H9 (cell line): Measurements from ENCODE around the gene PTGDR2. TPM values are rescaled to one million over a fixed set of nuclear protein-coding genes. Genes with fewer than 3 reads are reported as not detected.

Experiments used
- DNase-seq: peaks from one replicate; pipeline ENCODE4 v3.0.0-alpha.2; 2017
- H2AFZ ChIP-seq: one replicate; pipeline ENCODE4 v1.6.1; 2013; ENCODE audit warnings: mild to moderate bottlenecking, low read length, control low read depth, moderate library complexity
- H2AK5ac ChIP-seq: 2 replicates; pipeline ENCODE4 v1.6.1; 2013; ENCODE audit warnings: low read length, control low read depth, mixed read lengths; ENCODE audit not compliant: insufficient read length
- H2BK120ac ChIP-seq: one replicate; pipeline ENCODE4 v1.6.1; 2013; ENCODE audit warnings: low read depth, mild to moderate bottlenecking, low read length, control low read depth, inconsistent platforms; ENCODE audit not compliant: poor library complexity, severe bottlenecking
- H2BK12ac ChIP-seq: 2 replicates; pipeline ENCODE4 v1.6.1; 2013; ENCODE audit warnings: low read length, control low read depth, mixed read lengths, low read depth; ENCODE audit not compliant: insufficient read length
- H2BK15ac ChIP-seq: 2 replicates; pipeline ENCODE4 v1.6.1; 2013; ENCODE audit warnings: low read depth, low read length, control low read depth
- H2BK20ac ChIP-seq: one replicate; pipeline ENCODE4 v1.6.1; 2013; ENCODE audit warnings: low read depth, mild to moderate bottlenecking, low read length, control low read depth, inconsistent platforms; ENCODE audit not compliant: poor library complexity, severe bottlenecking
- H2BK5ac ChIP-seq: 2 replicates; pipeline ENCODE4 v1.6.1; 2013; ENCODE audit warnings: low read length, control low read depth, mixed read lengths; ENCODE audit not compliant: insufficient read length
- H3K14ac ChIP-seq: 2 replicates; pipeline ENCODE4 v1.6.1; 2013; ENCODE audit warnings: low read length, control low read depth; ENCODE audit not compliant: insufficient read depth
- H3K18ac ChIP-seq: 2 replicates; pipeline ENCODE4 v1.6.1; 2013; ENCODE audit warnings: low read depth, mild to moderate bottlenecking, mixed read lengths, low read length, control low read depth; ENCODE audit not compliant: insufficient read length
- H3K23ac ChIP-seq: 2 replicates; pipeline ENCODE4 v1.6.1; 2013; ENCODE audit warnings: low read length, control low read depth, mixed read lengths, low read depth; ENCODE audit not compliant: insufficient read length
- H3K23me2 ChIP-seq: 2 replicates; pipeline ENCODE4 v1.6.1; 2013; ENCODE audit warnings: low read depth, mild to moderate bottlenecking, mixed read lengths, low read length, control low read depth; ENCODE audit not compliant: insufficient read length, poor library complexity, severe bottlenecking
- H3K27ac ChIP-seq: 2 replicates; pipeline ENCODE4 v1.5.1; 2013; ENCODE audit warnings: low read length, control low read depth, mixed read lengths, low read depth; ENCODE audit not compliant: insufficient read length
- H3K27me3 ChIP-seq: 2 replicates; pipeline ENCODE4 v1.6.1; 2013; ENCODE audit warnings: low read length, control low read depth, inconsistent platforms; ENCODE audit not compliant: insufficient read depth
- H3K4ac ChIP-seq: 2 replicates; pipeline ENCODE4 v1.6.1; 2013; ENCODE audit warnings: low read depth, mild to moderate bottlenecking, control low read depth, inconsistent platforms, low read length, moderate library complexity
- H3K4me1 ChIP-seq: 2 replicates; pipeline ENCODE4 v1.6.1; 2013; ENCODE audit warnings: low read length, control low read depth, inconsistent platforms; ENCODE audit not compliant: insufficient read depth
- H3K4me2 ChIP-seq: 2 replicates; pipeline ENCODE4 v1.6.1; 2013; ENCODE audit warnings: low read length, control low read depth, mixed read lengths; ENCODE audit not compliant: insufficient read length, insufficient read depth
- H3K56ac ChIP-seq: 2 replicates; pipeline ENCODE4 v1.6.1; 2013; ENCODE audit warnings: low read depth, mild to moderate bottlenecking, mixed read lengths, low read length, control low read depth; ENCODE audit not compliant: insufficient read length
- H3K79me1 ChIP-seq: 2 replicates; pipeline ENCODE4 v1.6.1; 2013; ENCODE audit warnings: low read depth, mild to moderate bottlenecking, moderate library complexity, low read length, control low read depth, inconsistent platforms; ENCODE audit not compliant: insufficient read depth, poor library complexity, severe bottlenecking
- H3K79me2 ChIP-seq: 2 replicates; pipeline ENCODE4 v1.6.1; 2013; ENCODE audit warnings: low read length, control low read depth, inconsistent platforms; ENCODE audit not compliant: insufficient read depth
- H3K9ac ChIP-seq: 2 replicates; pipeline ENCODE4 v1.6.1; 2013; ENCODE audit warnings: low read length, control low read depth, mixed read lengths; ENCODE audit not compliant: insufficient read length; ENCODE audit errors: extremely low read depth
- H3K9me3 ChIP-seq: one replicate; pipeline ENCODE4 v1.6.1; 2013; ENCODE audit warnings: low read depth, low read length, inconsistent platforms; ENCODE audit not compliant: control insufficient read depth
- H3T11ph ChIP-seq: one replicate; pipeline ENCODE4 v1.6.1; 2013; ENCODE audit warnings: mild to moderate bottlenecking, low read length, control low read depth, inconsistent platforms
- H4K20me1 ChIP-seq: one replicate; pipeline ENCODE4 v1.6.1; 2013; ENCODE audit not compliant: control insufficient read depth, insufficient read length, insufficient read depth
- H4K5ac ChIP-seq: 2 replicates; pipeline ENCODE4 v1.6.1; 2013; ENCODE audit warnings: low read depth, mild to moderate bottlenecking, mixed read lengths, low read length, control low read depth; ENCODE audit not compliant: insufficient read length
- H4K8ac ChIP-seq: replicated peaks from 2 replicates; pipeline ENCODE4 v1.6.1; 2013; ENCODE audit warnings: low read length, control low read depth, mixed read lengths, low read depth; ENCODE audit not compliant: insufficient read length
- H4K91ac ChIP-seq: 2 replicates; pipeline ENCODE4 v1.6.1; 2013; ENCODE audit warnings: low read depth, mild to moderate bottlenecking, moderate library complexity, mixed read lengths, low read length, control low read depth; ENCODE audit not compliant: insufficient read length
- H3K27ac Mint-ChIP-seq, 3 experiments: 2 replicates in 2 of 3; 3 replicates in 1 of 3; pipeline ENCODE4 v1.8.0; 2020 to 2021; ENCODE audit warnings: mixed read lengths in 3 of 3, mild to moderate bottlenecking in 1 of 3, moderate library complexity in 1 of 3
- H3K27me3 Mint-ChIP-seq: 2 replicates; pipeline ENCODE4 v1.8.0; 2021; ENCODE audit warnings: low read depth, mild to moderate bottlenecking, moderate library complexity, mixed read lengths
- H3K36me3 Mint-ChIP-seq, 3 experiments: 2 replicates in 2 of 3; 3 replicates in 1 of 3; pipeline ENCODE4 v1.8.0; 2020 to 2021; ENCODE audit warnings: low read depth in 3 of 3, mixed read lengths in 3 of 3; ENCODE audit not compliant: insufficient read depth in 1 of 3
- H3K4me1 Mint-ChIP-seq, 2 experiments: 2 replicates each; pipeline ENCODE4 v1.8.0; 2020; ENCODE audit warnings: mixed read lengths in 2 of 2
- H3K4me3 Mint-ChIP-seq, 2 experiments: 2 replicates in 1 of 2; 3 replicates in 1 of 2; pipeline ENCODE4 v1.8.0; 2020 to 2021; ENCODE audit warnings: mild to moderate bottlenecking in 2 of 2, mixed read lengths in 2 of 2, moderate library complexity in 1 of 2
- H3K9me3 Mint-ChIP-seq, 2 experiments: 2 replicates in 1 of 2; 3 replicates in 1 of 2; pipeline ENCODE4 v1.8.0; 2020; ENCODE audit warnings: mild to moderate bottlenecking in 2 of 2, mixed read lengths in 2 of 2, moderate library complexity in 1 of 2
- WGBS: extraction: QIAGEN DNeasy Blood & Tissue Kit; methylation state at CpG from one replicate; pipeline ENCODE4 v1.1.7; 2013; ENCODE audit warnings: missing lambda C conversion rate, low lambda C conversion rate, mixed read lengths; ENCODE audit not compliant: insufficient read length; ENCODE audit errors: extremely low coverage; 5-methylcytosine and 5-hydroxymethylcytosine counted together
- total RNA-seq: library from RNA; stranded (reverse); gene quantifications from 2 replicates; pipeline ENCODE4 v1.2.1, GENCODE V29; 2021
- TF ChIP-seq, protein P1 (sequence below): fragments of 200-600 bp; sonication (generic); conservative IDR thresholded peaks from 3 replicates; pipeline ENCODE4 v1.8.0; 2021; ENCODE audit warnings: antibody characterized with exemption, mild to moderate bottlenecking

PTGDR2 gene
- total RNA-seq, 1 experiment from 2014 or later, result not detected

DNA sequence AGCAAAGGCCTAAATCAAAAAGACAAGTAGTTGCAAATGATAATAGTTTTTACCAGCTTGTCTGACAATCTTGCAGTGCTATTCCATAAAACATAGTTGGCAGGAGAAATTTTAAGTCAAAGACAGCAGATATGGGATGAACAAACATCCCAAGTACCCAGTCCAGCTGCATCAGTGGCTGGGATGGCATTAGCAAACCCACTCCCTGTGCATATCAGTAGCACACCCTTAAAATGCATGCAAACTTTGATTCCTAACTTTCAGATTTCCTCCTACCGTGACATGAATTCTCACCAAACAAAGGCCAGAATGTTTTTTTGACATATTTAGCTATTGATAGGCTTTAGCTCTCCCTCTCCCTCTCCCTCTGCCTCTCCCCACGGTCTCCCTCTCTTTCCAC lies 41.6 kb downstream of the PTGDR2 start:
- no peak overlapping the region for H4K5ac ChIP-seq
- H4K20me1 ChIP-seq, result no peaks in the 10 kb centered on the region

More for the DNA sequence above, 41.6 kb downstream of the PTGDR2 start:
- DNase-seq, result no peak
- no peak overlapping the region for H3K14ac ChIP-seq
- H3K36me3 Mint-ChIP-seq, result peaks cover 0 to 7% (median 5%) of the 10 kb centered on the region in 3 experiments; a peak in 1 of 7 replicates
- no peak overlapping the region for H3K27ac ChIP-seq
- no peak overlapping the region for H2BK20ac ChIP-seq
- no peaks in the 10 kb centered on the region for H3K4me1 ChIP-seq
- no peaks in the 10 kb centered on the region for H3K79me1 ChIP-seq
- H3K18ac ChIP-seq, result no peak overlapping the region
- H2BK120ac ChIP-seq, result no peak overlapping the region
- no peak overlapping the region for H2BK12ac ChIP-seq
- H3K4me2 ChIP-seq, result no peak overlapping the region
- peaks cover 0 to 3% of the 10 kb centered on the region in 2 experiments; a peak in 2 of 4 replicates for H3K4me1 Mint-ChIP-seq
- H2AFZ ChIP-seq, result no peak overlapping the region
- no peaks in the 10 kb centered on the region for H3K27me3 ChIP-seq
- no peak overlapping the region for H3K9ac ChIP-seq
- no peak overlapping the region for H2AK5ac ChIP-seq
- no peak overlapping the region for H4K91ac ChIP-seq
- H3K27me3 Mint-ChIP-seq, result peaks cover 16% of the 10 kb centered on the region
- no peak overlapping the region for H3K56ac ChIP-seq
- H3K4ac ChIP-seq, result no peak overlapping the region
- no peak overlapping the region for H2BK15ac ChIP-seq
- H3K23me2 ChIP-seq, result no peaks in the 10 kb centered on the region
- H3K27ac Mint-ChIP-seq, result no peak overlapping the region
- H3K79me2 ChIP-seq, result no peaks in the 10 kb centered on the region
- TF ChIP-seq, protein P1, sequence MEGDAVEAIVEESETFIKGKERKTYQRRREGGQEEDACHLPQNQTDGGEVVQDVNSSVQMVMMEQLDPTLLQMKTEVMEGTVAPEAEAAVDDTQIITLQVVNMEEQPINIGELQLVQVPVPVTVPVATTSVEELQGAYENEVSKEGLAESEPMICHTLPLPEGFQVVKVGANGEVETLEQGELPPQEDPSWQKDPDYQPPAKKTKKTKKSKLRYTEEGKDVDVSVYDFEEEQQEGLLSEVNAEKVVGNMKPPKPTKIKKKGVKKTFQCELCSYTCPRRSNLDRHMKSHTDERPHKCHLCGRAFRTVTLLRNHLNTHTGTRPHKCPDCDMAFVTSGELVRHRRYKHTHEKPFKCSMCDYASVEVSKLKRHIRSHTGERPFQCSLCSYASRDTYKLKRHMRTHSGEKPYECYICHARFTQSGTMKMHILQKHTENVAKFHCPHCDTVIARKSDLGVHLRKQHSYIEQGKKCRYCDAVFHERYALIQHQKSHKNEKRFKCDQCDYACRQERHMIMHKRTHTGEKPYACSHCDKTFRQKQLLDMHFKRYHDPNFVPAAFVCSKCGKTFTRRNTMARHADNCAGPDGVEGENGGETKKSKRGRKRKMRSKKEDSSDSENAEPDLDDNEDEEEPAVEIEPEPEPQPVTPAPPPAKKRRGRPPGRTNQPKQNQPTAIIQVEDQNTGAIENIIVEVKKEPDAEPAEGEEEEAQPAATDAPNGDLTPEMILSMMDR, result no peak
- no peak overlapping the region for H2BK5ac ChIP-seq
- WGBS, result no CpG with 5 or more reads among the region's 2 CpGs
- H3K23ac ChIP-seq, result no peak overlapping the region
- no peak overlapping the region for H3K4me3 Mint-ChIP-seq
- H3T11ph ChIP-seq, result no peak overlapping the region
- H3K9me3 ChIP-seq, result no peaks in the 10 kb centered on the region
- H3K9me3 Mint-ChIP-seq, result peaks cover 22 to 28% of the 10 kb centered on the region in 2 experiments
- H4K8ac ChIP-seq, result no peak overlapping the region
